Measurements from ENCODE around the gene CHST10.

DNA sequence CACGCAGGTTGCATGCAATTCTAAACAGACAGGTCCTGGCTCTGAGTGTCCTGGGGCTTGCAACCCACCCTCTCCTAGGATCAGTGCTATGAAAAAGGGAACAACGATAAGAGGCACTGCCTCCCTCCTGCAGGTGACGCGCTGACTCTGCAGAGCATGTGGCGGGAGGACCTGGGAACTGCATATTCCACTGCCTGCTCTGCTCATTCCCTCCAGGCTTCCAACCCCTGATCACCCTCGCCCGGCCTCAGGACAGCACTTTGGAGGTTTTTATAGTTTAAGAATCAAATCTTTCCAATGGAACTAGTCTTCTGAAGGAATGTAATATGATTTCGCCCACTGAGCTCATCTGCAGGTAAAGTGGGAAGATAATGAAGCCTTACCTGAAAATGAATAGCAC lies 8.5 kb downstream of the CHST10 start:
- no peak for TF ChIP-seq POLR2A (IDR thresholded peaks at IDR 0.05)
- TF ChIP-seq, protein P1, sequence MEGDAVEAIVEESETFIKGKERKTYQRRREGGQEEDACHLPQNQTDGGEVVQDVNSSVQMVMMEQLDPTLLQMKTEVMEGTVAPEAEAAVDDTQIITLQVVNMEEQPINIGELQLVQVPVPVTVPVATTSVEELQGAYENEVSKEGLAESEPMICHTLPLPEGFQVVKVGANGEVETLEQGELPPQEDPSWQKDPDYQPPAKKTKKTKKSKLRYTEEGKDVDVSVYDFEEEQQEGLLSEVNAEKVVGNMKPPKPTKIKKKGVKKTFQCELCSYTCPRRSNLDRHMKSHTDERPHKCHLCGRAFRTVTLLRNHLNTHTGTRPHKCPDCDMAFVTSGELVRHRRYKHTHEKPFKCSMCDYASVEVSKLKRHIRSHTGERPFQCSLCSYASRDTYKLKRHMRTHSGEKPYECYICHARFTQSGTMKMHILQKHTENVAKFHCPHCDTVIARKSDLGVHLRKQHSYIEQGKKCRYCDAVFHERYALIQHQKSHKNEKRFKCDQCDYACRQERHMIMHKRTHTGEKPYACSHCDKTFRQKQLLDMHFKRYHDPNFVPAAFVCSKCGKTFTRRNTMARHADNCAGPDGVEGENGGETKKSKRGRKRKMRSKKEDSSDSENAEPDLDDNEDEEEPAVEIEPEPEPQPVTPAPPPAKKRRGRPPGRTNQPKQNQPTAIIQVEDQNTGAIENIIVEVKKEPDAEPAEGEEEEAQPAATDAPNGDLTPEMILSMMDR (IDR thresholded peaks at IDR 0.05 in 8 of 11, conservative IDR thresholded peaks at IDR 0.05 in 3 of 11), result no peak

Data from spleen (tissue), 7 donors.